K562 (cell line): ENCODE results near the gene CEACAM18. TPM values are rescaled to one million over a fixed set of nuclear protein-coding genes. Genes with fewer than 3 reads are reported as not detected.
A peak's percentile ranks its signal among the peaks of the same experiment; 100 is the strongest.

Source experiments
- CREB3L1 ChIP-seq: fragments of 450-650 bp; IDR thresholded peaks from 2 replicates; pipeline ENCODE4 v1.6.1; 2014; ENCODE audit warnings: low read depth, mild to moderate bottlenecking, moderate library complexity, borderline replicate concordance
- ETV6 ChIP-seq, 3 experiments: fragments of 150-350 bp in 1 of 3; sonication (generic) in 1 of 3; formaldehyde crosslinking in 1 of 3; IDR thresholded peaks; 2 replicates each; pipeline versions ENCODE4 v1.6.1 to v1.8.0; 2014 to 2022; ENCODE audit warnings: borderline replicate concordance in 2 of 3, low read depth in 2 of 3, antibody characterized with exemption in 1 of 3, low read length in 1 of 3, mild to moderate bottlenecking in 1 of 3, missing genetic modification reagents in 1 of 3
- FOXP1 ChIP-seq: sonication (generic); formaldehyde crosslinking; IDR thresholded peaks from 2 replicates; pipeline ENCODE4 v1.8.0; 2022; ENCODE audit warnings: mild to moderate bottlenecking, missing genetic modification reagents
- HEY1 ChIP-seq: fragments of 250-450 bp; sonication (Bioruptor Pico); IDR thresholded peaks from 2 replicates; pipeline ENCODE4 v1.5.0; 2020; ENCODE audit warnings: mild to moderate bottlenecking, moderate library complexity, borderline replicate concordance
- HOXB6 ChIP-seq: fragments of 250-450 bp; sonication (Bioruptor Pico); IDR thresholded peaks from 2 replicates; pipeline ENCODE4 v1.5.1; 2022; ENCODE audit warnings: mild to moderate bottlenecking, borderline replicate concordance
- MAX ChIP-seq: sonication (generic); formaldehyde crosslinking; IDR thresholded peaks from 2 replicates; pipeline ENCODE4 v1.9.0; 2022; ENCODE audit warnings: mild to moderate bottlenecking, missing genetic modification reagents
- PHF8 ChIP-seq: fragments of 200-600 bp; sonication (generic); IDR thresholded peaks from 2 replicates; pipeline ENCODE4 v1.6.1; 2012; ENCODE audit warnings: mixed run types, mild to moderate bottlenecking, inconsistent platforms, low read length, moderate library complexity, borderline replicate concordance
- PRDM10 ChIP-seq: fragments of 450-650 bp; IDR thresholded peaks from 2 replicates; pipeline ENCODE4 v1.6.1; 2018; ENCODE audit not compliant: partially characterized antibody
- PRPF4 ChIP-seq: fragments of 200-400 bp; formaldehyde crosslinking; IDR thresholded peaks from one replicate; pipeline ENCODE4 v1.6.1; 2017; ENCODE audit warnings: low read length, low read depth, mild to moderate bottlenecking; ENCODE audit not compliant: insufficient read depth, poor library complexity, severe bottlenecking
- PTTG1 ChIP-seq: fragments of 450-650 bp; IDR thresholded peaks from 2 replicates; pipeline ENCODE4 v1.6.1; 2016; ENCODE audit warnings: low read depth, mild to moderate bottlenecking, missing genetic modification characterization, missing compliant biosample characterization
- SAFB2 ChIP-seq: fragments of 200-400 bp; formaldehyde crosslinking; IDR thresholded peaks from 2 replicates; pipeline ENCODE4 v1.6.1; 2018; ENCODE audit warnings: borderline replicate concordance, low read length, low read depth, moderate library complexity; ENCODE audit not compliant: severe bottlenecking
- SMAD2 ChIP-seq: fragments of 150-350 bp; IDR thresholded peaks from 2 replicates; pipeline ENCODE4 v1.6.1; 2014; ENCODE audit warnings: low read depth, mild to moderate bottlenecking, low read length
- TAF1 ChIP-seq: IDR thresholded peaks from 2 replicates; pipeline ENCODE4 v1.6.1; 2011; ENCODE audit warnings: mild to moderate bottlenecking, low read length, moderate library complexity; ENCODE audit not compliant: insufficient read depth, control insufficient read depth, severe bottlenecking; ENCODE audit errors: extremely low read depth
- XRCC4 ChIP-seq: IDR thresholded peaks from one replicate; pipeline ENCODE4 v1.6.1; 2011; ENCODE audit not compliant: insufficient read depth, insufficient read length; ENCODE audit errors: extremely low read depth
- ZNF830 ChIP-seq: fragments of 250-450 bp; sonication (Bioruptor Pico); IDR thresholded peaks from 2 replicates; pipeline ENCODE4 v1.5.0; 2021; ENCODE audit warnings: mild to moderate bottlenecking
- polyA plus RNA-seq, 8 experiments: library from polyadenylated mRNA; depleted of rRNA in 4 of 8; stranded (reverse) in 5 of 8; unstranded in 3 of 8; fragments of >200 nt; fragmentation: Nextera tagmentation in 2 of 8; fragmentation: Illumina TruSeq in 1 of 8; extraction: Ambion mirVana in 2 of 8; extraction: Trizol in 1 of 8; gene quantifications; 2 replicates each; pipeline versions ENCODE4 v1.2.1 to v1.2.3, GENCODE V29; 2011 to 2014; ENCODE audit warnings: inconsistent platforms in 1 of 8, missing spikeins in 1 of 8
- total RNA-seq, 7 experiments: library from RNA; depleted of rRNA in 6 of 7; stranded (reverse); fragments of >200 nt in 6 of 7; fragmentation: Illumina TruSeq in 2 of 7; extraction: Trizol in 2 of 7; gene quantifications; 2 replicates each; pipeline versions ENCODE4 v1.2.1 to v1.2.3, GENCODE V29; 2011 to 2021; ENCODE audit warnings: low replicate concordance in 1 of 7
- TF ChIP-seq, protein P1 (sequence below), 2 experiments: fragments of 450-650 bp; IDR thresholded peaks; 2 replicates each; pipeline ENCODE4 v1.6.1; 2016

Gene CEACAM18
- total and polyA plus RNA-seq, 9 of the 15 experiments (the other 6 are each of a cell fraction or from before 2014, with no cell fraction given) = 0.08 to 0.24 (median 0.15) TPM; not detected in 3

DNA sequence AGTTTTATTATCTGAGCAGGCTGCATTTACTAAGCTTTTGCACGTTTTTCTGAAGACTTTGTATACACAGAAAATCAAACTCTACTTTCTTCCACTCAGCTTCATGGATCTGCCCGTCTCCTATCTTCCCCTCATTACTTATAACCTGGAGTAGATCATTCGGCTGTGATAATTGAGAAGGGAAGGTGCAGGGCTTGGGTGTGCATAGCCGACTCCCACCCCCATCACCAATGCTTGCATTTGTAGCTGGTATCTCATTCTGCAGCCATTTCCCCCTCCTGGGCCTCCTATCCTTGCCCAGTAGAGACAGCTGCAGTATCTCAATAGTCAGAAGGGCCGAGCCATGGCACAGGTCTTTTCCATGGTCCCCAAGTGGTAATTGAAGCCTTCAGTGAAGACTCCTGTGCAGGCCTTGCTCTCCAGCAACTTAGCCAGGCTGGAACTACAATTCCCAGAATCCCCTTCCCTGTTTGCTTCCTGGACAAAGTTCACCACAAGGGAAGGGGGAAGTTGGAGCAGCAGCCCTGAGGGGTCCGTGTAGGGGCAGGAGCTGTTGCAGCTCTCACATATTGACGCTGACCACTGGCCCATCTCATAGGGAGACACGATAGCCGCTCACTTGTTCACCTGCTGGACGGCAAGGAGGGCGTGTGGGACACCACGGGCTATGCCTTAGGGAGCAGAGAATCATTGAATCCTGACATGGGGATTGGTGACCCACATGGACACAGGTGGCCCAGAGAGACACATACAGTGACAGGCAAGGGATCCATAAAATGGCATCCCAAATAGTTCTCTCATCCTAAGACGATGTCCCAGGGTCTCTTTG lies 18.0 kb upstream of the CEACAM18 start (continued):
- TF ChIP-seq PRDM10 (peak; percentile 15), XRCC4 (no peak), SAFB2 (no peak), FOXP1 (CRISPR knock-in tag) (no peak), SMAD2 (no peak), PRPF4 (no peak), TAF1 (no peak), PHF8 (peak; percentile 55; the same call in 1 of the 2 replicates), PTTG1 (tag) (no peak), HOXB6 (CRISPR knock-in tag) (no peak), HEY1 (CRISPR knock-in tag) (no peak), ZNF830 (CRISPR knock-in tag) (no peak), MAX (CRISPR knock-in tag) (0 out of 2 replicates have a peak, but pooled peaks have one; percentile 12), ETV6 (IDR thresholded peaks at IDR 0.05; ENCODE audit: borderline replicate concordance in 1 of 2, low read depth in 2 of 2, low read length in 1 of 2) (no peak), ETV6 (CRISPR knock-in tag; IDR thresholded peaks at IDR 0.05; ENCODE audit: borderline replicate concordance) (no peak), CREB3L1 (peak; percentile 78; the same call in 1 of the 2 replicates)
- TF ChIP-seq, protein P1, sequence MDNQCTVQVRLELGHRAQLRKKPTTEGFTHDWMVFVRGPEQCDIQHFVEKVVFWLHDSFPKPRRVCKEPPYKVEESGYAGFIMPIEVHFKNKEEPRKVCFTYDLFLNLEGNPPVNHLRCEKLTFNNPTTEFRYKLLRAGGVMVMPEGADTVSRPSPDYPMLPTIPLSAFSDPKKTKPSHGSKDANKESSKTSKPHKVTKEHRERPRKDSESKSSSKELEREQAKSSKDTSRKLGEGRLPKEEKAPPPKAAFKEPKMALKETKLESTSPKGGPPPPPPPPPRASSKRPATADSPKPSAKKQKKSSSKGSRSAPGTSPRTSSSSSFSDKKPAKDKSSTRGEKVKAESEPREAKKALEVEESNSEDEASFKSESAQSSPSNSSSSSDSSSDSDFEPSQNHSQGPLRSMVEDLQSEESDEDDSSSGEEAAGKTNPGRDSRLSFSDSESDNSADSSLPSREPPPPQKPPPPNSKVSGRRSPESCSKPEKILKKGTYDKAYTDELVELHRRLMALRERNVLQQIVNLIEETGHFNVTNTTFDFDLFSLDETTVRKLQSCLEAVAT (IDR thresholded peaks at IDR 0.05) = no peak
